Ramos (cell line): Measurements from ENCODE around the gene SLN.

Experiments
- in situ Hi-C: fragments of 300-500 bp; cut with MboI; formaldehyde crosslinking; loops from one replicate; pipeline ENCODE4 v1.14.3; 2022; ENCODE audit warnings: low sequenced_read_pairs; ENCODE audit not compliant: unreplicated experiment

The SLN gene

GRCh38 chr11:107689317-107690202 lies 22.3 kb downstream of the SLN start:
- in situ Hi-C loops: loop anchor here (10.0 kb wide), 1 partner anchor 115 kb away; no protein-coding TSS in a partner anchor

GRCh38 chr11:107688322-107688918 lies 23.4 kb downstream of the SLN start:
- in situ Hi-C loops: loop anchor here (10.0 kb wide), 1 partner anchor 114 kb away; no protein-coding TSS in a partner anchor

GRCh38 chr11:107683807-107684206 lies 28.0 kb downstream of the SLN start:
- in situ Hi-C loops: loop anchor here (10.0 kb wide), 1 partner anchor 109 kb away; no protein-coding TSS in a partner anchor

GRCh38 chr11:107683061-107683460 lies 28.8 kb downstream of the SLN start:
- in situ Hi-C loops: loop anchor here (10.0 kb wide), 1 partner anchor 108 kb away; no protein-coding TSS in a partner anchor

GRCh38 chr11:107682572-107682971 lies 29.3 kb downstream of the SLN start:
- in situ Hi-C loops: loop anchor here (10.0 kb wide), 1 partner anchor 108 kb away; no protein-coding TSS in a partner anchor

- in situ Hi-C loops: loop anchor here (10.0 kb wide), 1 partner anchor 107 kb away; no protein-coding TSS in a partner anchor
These were observed 29.7 kb downstream of the SLN start for GRCh38 chr11:107682171-107682570.

- in situ Hi-C loops: loop anchor here (10.0 kb wide), 1 partner anchor 105 kb away; no protein-coding TSS in a partner anchor
These were observed 32.4 kb downstream of the SLN start for GRCh38 chr11:107679255-107680024.

GRCh38 chr11:107678632-107678971 lies 33.3 kb downstream of the SLN start:
- in situ Hi-C loops: no loop called here

GRCh38 chr11:107677924-107678631 lies 33.8 kb downstream of the SLN start:
- in situ Hi-C loops: no loop called here

GRCh38 chr11:107676336-107677057 lies 35.4 kb downstream of the SLN start:
- in situ Hi-C loops: no loop called here

GRCh38 chr11:107675902-107676301 lies 36.0 kb downstream of the SLN start:
- in situ Hi-C loops: no loop called here

- in situ Hi-C loops: no loop called here
These were observed 41.8 kb downstream of the SLN start for GRCh38 chr11:107669893-107670601.

- in situ Hi-C loops: no loop called here
These were observed 42.6 kb downstream of the SLN start for GRCh38 chr11:107669191-107669740.

GRCh38 chr11:107666911-107667613 lies 44.8 kb downstream of the SLN start:
- in situ Hi-C loops: no loop called here

- in situ Hi-C loops: no loop called here
These were observed 46.8 kb downstream of the SLN start for GRCh38 chr11:107665018-107665417.

GRCh38 chr11:107661656-107662055 lies 50.2 kb downstream of the SLN start:
- in situ Hi-C loops: no loop called here

GRCh38 chr11:107660066-107660465 lies 51.8 kb downstream of the SLN start:
- in situ Hi-C loops: no loop called here

- in situ Hi-C loops: no loop called here
These were observed 52.5 kb downstream of the SLN start for GRCh38 chr11:107659310-107659709.
